Body of pancreas (tissue), 4 donors: Measurements from ENCODE around the gene UBE2U.

Source experiments
- POLR2A ChIP-seq, 3 donors: fragments of 450-650 bp; IDR thresholded peaks; one replicate each; pipeline ENCODE4 v1.6.1; 2016; ENCODE audit warnings: antibody characterized with exemption in 3 of 3, mild to moderate bottlenecking in 2 of 3
- TF ChIP-seq, protein P1 (sequence below), 7 experiments: fragments of 450-650 bp in 4 of 7; fragments of 200-600 bp in 3 of 7; sonication (generic) in 3 of 7; IDR thresholded peaks; one replicate each; pipeline ENCODE4 v1.5.1; 2016 to 2019; ENCODE audit warnings: antibody characterized with exemption in 7 of 7

DNA sequence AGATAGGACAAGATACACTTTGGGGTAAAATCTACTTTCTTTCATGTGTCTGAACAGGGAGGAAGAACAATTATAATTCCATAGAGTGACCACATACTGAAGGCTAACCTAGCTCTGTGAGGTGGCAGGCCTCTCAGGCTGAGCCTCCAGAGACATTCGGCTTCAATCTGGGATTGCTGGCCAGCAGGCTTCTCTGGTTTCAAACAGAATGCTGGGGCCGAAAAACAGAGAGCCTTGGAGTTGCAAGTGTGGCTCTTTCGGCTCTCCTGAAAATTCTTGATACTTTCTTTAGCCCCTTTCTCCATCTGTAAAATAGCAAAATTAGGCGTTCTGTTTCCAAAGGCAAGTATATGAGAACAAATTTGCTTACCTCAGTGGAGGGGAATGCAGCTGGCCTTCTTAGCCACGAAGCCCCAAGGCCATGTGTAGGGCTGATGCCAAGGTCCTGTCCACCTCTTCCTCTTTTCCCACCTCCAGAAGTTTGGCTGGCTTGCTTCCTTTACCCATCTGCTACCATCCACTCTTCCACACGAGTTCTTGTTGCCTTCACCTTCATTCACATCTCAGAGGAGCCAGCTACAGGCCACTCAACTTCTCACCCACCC is 30.0 kb upstream of the UBE2U start:
- no peak for TF ChIP-seq POLR2A (IDR thresholded peaks at IDR 0.05)
- TF ChIP-seq, protein P1, sequence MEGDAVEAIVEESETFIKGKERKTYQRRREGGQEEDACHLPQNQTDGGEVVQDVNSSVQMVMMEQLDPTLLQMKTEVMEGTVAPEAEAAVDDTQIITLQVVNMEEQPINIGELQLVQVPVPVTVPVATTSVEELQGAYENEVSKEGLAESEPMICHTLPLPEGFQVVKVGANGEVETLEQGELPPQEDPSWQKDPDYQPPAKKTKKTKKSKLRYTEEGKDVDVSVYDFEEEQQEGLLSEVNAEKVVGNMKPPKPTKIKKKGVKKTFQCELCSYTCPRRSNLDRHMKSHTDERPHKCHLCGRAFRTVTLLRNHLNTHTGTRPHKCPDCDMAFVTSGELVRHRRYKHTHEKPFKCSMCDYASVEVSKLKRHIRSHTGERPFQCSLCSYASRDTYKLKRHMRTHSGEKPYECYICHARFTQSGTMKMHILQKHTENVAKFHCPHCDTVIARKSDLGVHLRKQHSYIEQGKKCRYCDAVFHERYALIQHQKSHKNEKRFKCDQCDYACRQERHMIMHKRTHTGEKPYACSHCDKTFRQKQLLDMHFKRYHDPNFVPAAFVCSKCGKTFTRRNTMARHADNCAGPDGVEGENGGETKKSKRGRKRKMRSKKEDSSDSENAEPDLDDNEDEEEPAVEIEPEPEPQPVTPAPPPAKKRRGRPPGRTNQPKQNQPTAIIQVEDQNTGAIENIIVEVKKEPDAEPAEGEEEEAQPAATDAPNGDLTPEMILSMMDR (IDR thresholded peaks at IDR 0.05): no peak
